GM12872 (cell line): ENCODE data around the gene PCDHA9.
A peak's percentile ranks its signal among the peaks of the same experiment; 100 is the strongest.

Source experiments
- CTCF ChIP-seq: IDR thresholded peaks from 3 replicates; pipeline ENCODE4 v1.5.1; 2011; ENCODE audit warnings: low read depth, mild to moderate bottlenecking, low read length, moderate library complexity; ENCODE audit not compliant: insufficient read depth

Gene PCDHA9

GRCh38 chr5:140840978-140841962 is 6.9 kb upstream of the PCDHA9 start, which contains the start of gene PCDHA8:
Gene PCDHA8, plus strand, starts transcription at chr5:140841187. Its CDS starts 135 bp downstream, at chr5:140841322.
- peak; percentile 25; the same call in 1 of the 3 replicates for TF ChIP-seq CTCF

GRCh38 chr5:140842798-140843733 is 5.1 kb upstream of the PCDHA9 start:
- no peak for TF ChIP-seq CTCF

GRCh38 chr5:140855772-140856674 is 7.8 kb downstream of the PCDHA9 start, which contains the start of gene PCDHA10:
Gene PCDHA10, plus strand, starts transcription at chr5:140855897. Its CDS starts 152 bp downstream, at chr5:140856049.
- TF ChIP-seq CTCF, result no peak

GRCh38 chr5:140857177-140857986 is 9.2 kb downstream of the PCDHA9 start:
- no peak for TF ChIP-seq CTCF

GRCh38 chr5:140857987-140858240 is 9.7 kb downstream of the PCDHA9 start:
- TF ChIP-seq CTCF, result no peak

GRCh38 chr5:140862441-140863295 is 14.5 kb downstream of the PCDHA9 start:
- no peak for TF ChIP-seq CTCF
